HEK293 (cell line): Measurements from ENCODE around the gene CCL16.

Source experiments
- CTCF ChIA-PET: fragments of 350-600 bp; formaldehyde crosslinking; extraction: SDS; loops from one replicate; lab custom pipeline; 2021; ENCODE audit warnings: antibody characterized with exemption; lab: Yijun Ruan, JAX
- POLR2A ChIA-PET: fragments of 300-600 bp; formaldehyde crosslinking; extraction: SDS; loops from one replicate; lab custom pipeline; 2020; ENCODE audit warnings: antibody characterized with exemption, inconsistent platforms; lab: Yijun Ruan, JAX
- H3K27ac ChIP-seq: fragments of 200-500 bp; sonication (Bioruptor generic); 2 replicates; pipeline ENCODE4 v1.5.1; 2014; ENCODE audit warnings: low read depth, low read length, control low read depth, inconsistent platforms; ENCODE audit errors: extremely low read depth
- H3K36me3 ChIP-seq, 2 experiments: fragments of 200-500 bp in 1 of 2; sonication (Bioruptor generic) in 1 of 2; 1 replicate in 1 of 2; 2 replicates in 1 of 2; pipeline ENCODE4 v1.5.1; 2014 to 2017; ENCODE audit warnings: inconsistent platforms in 2 of 2, low read length in 2 of 2; ENCODE audit not compliant: control insufficient read depth in 2 of 2, insufficient read depth in 1 of 2
- H3K4me1 ChIP-seq: fragments of 200-500 bp; sonication (Bioruptor generic); 2 replicates; pipeline ENCODE4 v1.5.1; 2014; ENCODE audit warnings: mild to moderate bottlenecking, low read length, inconsistent platforms; ENCODE audit not compliant: control insufficient read depth, insufficient read depth
- H3K4me3 ChIP-seq: 2 replicates; pipeline ENCODE4 v1.5.1; 2011; ENCODE audit warnings: low read depth, mild to moderate bottlenecking, control low read depth, low read length, moderate library complexity
- H3K9me3 ChIP-seq: fragments of 200-500 bp; sonication (Bioruptor generic); 2 replicates; pipeline ENCODE4 v1.5.1; 2014; ENCODE audit warnings: low read depth, low read length, inconsistent platforms; ENCODE audit not compliant: control insufficient read depth, insufficient read depth
- AEBP2 ChIP-seq: fragments of 450-650 bp; formaldehyde crosslinking; IDR thresholded peaks from 2 replicates; pipeline ENCODE4 v1.5.1; 2016; ENCODE audit warnings: missing biosample characterization, missing genetic modification characterization, borderline replicate concordance
- ELK4 ChIP-seq: IDR thresholded peaks from 2 replicates; pipeline ENCODE4 v1.6.1; 2011; ENCODE audit warnings: mild to moderate bottlenecking, low read depth, low read length, borderline replicate concordance
- GLI4 ChIP-seq: fragments of 450-650 bp; formaldehyde crosslinking; IDR thresholded peaks from 2 replicates; pipeline ENCODE4 v1.5.1; 2016; ENCODE audit warnings: missing biosample characterization, missing genetic modification characterization
- KLF16 ChIP-seq: fragments of 450-650 bp; formaldehyde crosslinking; IDR thresholded peaks from 2 replicates; pipeline ENCODE4 v1.5.1; 2017; ENCODE audit warnings: missing biosample characterization, missing genetic modification characterization
- KLF7 ChIP-seq: fragments of 450-650 bp; formaldehyde crosslinking; IDR thresholded peaks from 2 replicates; pipeline ENCODE4 v1.5.1; 2016; ENCODE audit warnings: missing biosample characterization, missing genetic modification characterization, borderline replicate concordance
- MZF1 ChIP-seq: fragments of 450-650 bp; formaldehyde crosslinking; IDR thresholded peaks from 2 replicates; pipeline ENCODE4 v1.5.1; 2017; ENCODE audit warnings: missing biosample characterization, missing genetic modification characterization, borderline replicate concordance
- PRDM1 ChIP-seq: fragments of 450-650 bp; formaldehyde crosslinking; IDR thresholded peaks from 2 replicates; pipeline ENCODE4; 2016; ENCODE audit warnings: missing biosample characterization, missing genetic modification characterization
- PRDM2 ChIP-seq: fragments of 450-650 bp; formaldehyde crosslinking; IDR thresholded peaks from 2 replicates; pipeline ENCODE4 v1.5.1; 2016; ENCODE audit warnings: missing biosample characterization, missing genetic modification characterization, borderline replicate concordance
- SCRT1 ChIP-seq: fragments of 450-650 bp; formaldehyde crosslinking; IDR thresholded peaks from 2 replicates; pipeline ENCODE4 v1.5.1; 2016; ENCODE audit warnings: missing biosample characterization, missing genetic modification characterization, borderline replicate concordance
- SP7 ChIP-seq: fragments of 450-650 bp; formaldehyde crosslinking; IDR thresholded peaks from 2 replicates; pipeline ENCODE4 v1.5.1; 2016; ENCODE audit warnings: missing biosample characterization, missing genetic modification characterization
- ZBTB20 ChIP-seq: fragments of 450-650 bp; formaldehyde crosslinking; IDR thresholded peaks from 2 replicates; pipeline ENCODE4 v1.5.1; 2016; ENCODE audit warnings: missing biosample characterization, missing genetic modification characterization
- ZFP37 ChIP-seq: fragments of 450-650 bp; formaldehyde crosslinking; IDR thresholded peaks from 2 replicates; pipeline ENCODE4 v1.5.1; 2016; ENCODE audit warnings: missing biosample characterization, missing genetic modification characterization
- ZNF248 ChIP-seq: fragments of 450-650 bp; formaldehyde crosslinking; IDR thresholded peaks from 2 replicates; pipeline ENCODE4 v1.5.1; 2017; ENCODE audit warnings: missing biosample characterization, missing genetic modification characterization
- ZNF266 ChIP-seq: fragments of 450-650 bp; formaldehyde crosslinking; IDR thresholded peaks from 2 replicates; pipeline ENCODE4 v1.5.1; 2016; ENCODE audit warnings: missing biosample characterization, missing genetic modification characterization, low read depth
- ZNF302 ChIP-seq: fragments of 450-650 bp; formaldehyde crosslinking; IDR thresholded peaks from 2 replicates; pipeline ENCODE4 v1.5.1; 2016; ENCODE audit warnings: missing biosample characterization, missing genetic modification characterization, low read depth
- ZNF335 ChIP-seq: fragments of 450-650 bp; formaldehyde crosslinking; conservative IDR thresholded peaks from 2 replicates; pipeline ENCODE4 v1.5.1; 2016; ENCODE audit warnings: missing biosample characterization, missing genetic modification characterization
- ZNF488 ChIP-seq: fragments of 450-650 bp; formaldehyde crosslinking; IDR thresholded peaks from 2 replicates; pipeline ENCODE4 v1.5.1; 2016; ENCODE audit warnings: missing biosample characterization, missing genetic modification characterization
- ZNF501 ChIP-seq: fragments of 450-650 bp; formaldehyde crosslinking; IDR thresholded peaks from 2 replicates; pipeline ENCODE4 v1.5.1; 2016; ENCODE audit warnings: missing biosample characterization, missing genetic modification characterization
- ZNF747 ChIP-seq: fragments of 450-650 bp; formaldehyde crosslinking; IDR thresholded peaks from 2 replicates; pipeline ENCODE4 v1.5.1; 2016; ENCODE audit warnings: missing biosample characterization, missing genetic modification characterization
- ZXDB ChIP-seq: fragments of 450-650 bp; formaldehyde crosslinking; IDR thresholded peaks from 2 replicates; pipeline ENCODE4 v1.5.1; 2016; ENCODE audit warnings: missing biosample characterization, missing genetic modification characterization
- TF ChIP-seq, protein P1 (sequence below): fragments of 450-650 bp; IDR thresholded peaks from 2 replicates; pipeline ENCODE4 v1.5.1; 2018; ENCODE audit warnings: missing biosample characterization, mild to moderate bottlenecking, missing genetic modification characterization

CCL16 gene

DNA sequence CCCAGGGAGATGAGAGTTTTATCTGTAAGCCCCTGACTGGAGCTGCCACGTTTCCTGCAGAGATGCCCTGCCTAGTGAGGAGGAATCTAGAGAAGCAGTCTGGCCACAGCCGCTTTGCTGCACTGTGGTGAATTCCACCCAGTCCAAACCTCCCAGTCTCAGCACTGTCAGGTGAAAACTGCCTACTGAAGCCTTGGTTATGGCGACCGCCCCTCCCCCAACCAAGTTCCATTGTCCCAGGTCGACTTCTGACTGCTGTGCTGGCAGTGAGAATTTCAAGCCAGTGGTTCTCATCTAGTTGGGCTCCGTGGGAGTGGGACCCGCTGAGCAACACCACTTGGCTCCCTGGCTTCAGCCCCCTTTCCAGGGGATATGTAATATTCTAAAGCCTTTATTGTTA, 27.6 kb downstream of the CCL16 start:
- no peaks in the 10 kb centered on the region for H3K9me3 ChIP-seq
- POLR2A ChIA-PET: no interaction called here
- CTCF ChIA-PET: interaction anchor here (1.0 kb wide), 1 partner anchor 196 kb away, joined by 3 read pairs; no protein-coding TSS in a partner anchor
- TF ChIP-seq ZFP37 (tag by site-specific recombination) (no peak), ZNF501 (tag by site-specific recombination) (no peak), AEBP2 (tag by site-specific recombination) (no peak), KLF16 (no peak), ZBTB20 (tag by site-specific recombination) (no peak), SP7 (no peak), MZF1 (tag by site-specific recombination) (no peak), ELK4 (no peak), ZXDB (tag by site-specific recombination) (no peak), GLI4 (tag by site-specific recombination) (no peak), KLF7 (tag by site-specific recombination) (no peak), ZNF488 (tag by site-specific recombination) (no peak)
- TF ChIP-seq, all 188 proteins: peak for 0
- Histone ChIP-seq H3K27ac (no peak overlapping the region), H3K4me1 (no peaks in the 10 kb centered on the region), H3K36me3 (no peaks in the 10 kb centered on the region), H3K4me3 (no peak overlapping the region)

GRCh38 chr17:35949401-35949800, 31.9 kb downstream of the CCL16 start:
- Histone ChIP-seq H3K36me3 (no peaks in the 10 kb centered on the region), H3K27ac (no peak overlapping the region), H3K4me3 (no peak overlapping the region)
- ChIA-PET CTCF (interaction anchor here (0.6 to 5.4 kb wide), 6 partner anchors 11 to 200 kb away, joined by 3 to 29 read pairs (median 6); no protein-coding TSS in a partner anchor), POLR2A (no interaction called here)
- TF ChIP-seq SCRT1 (tag by site-specific recombination) (no peak), PRDM1 (tag by site-specific recombination) (no peak)
- TF ChIP-seq, all 188 proteins: peak for 0
- Histone ChIP-seq H3K9me3 (no peaks in the 10 kb centered on the region), H3K4me1 (no peaks in the 10 kb centered on the region)

GRCh38 chr17:35948092-35948491, 33.2 kb downstream of the CCL16 start:
- POLR2A ChIA-PET: no interaction called here
- Histone ChIP-seq H3K36me3 (no peaks in the 10 kb centered on the region), H3K4me3 (no peak overlapping the region), H3K9me3 (no peaks in the 10 kb centered on the region), H3K4me1 (peaks cover 6% of the 10 kb centered on the region; the same call in 1 of the 2 replicates), H3K27ac (no peak overlapping the region)
- CTCF ChIA-PET: interaction anchor here (0.6 to 5.4 kb wide), 20 partner anchors 10 to 660 kb away, joined by 3 to 29 read pairs (median 4); no protein-coding TSS in a partner anchor
- TF ChIP-seq ZNF248 (tag by site-specific recombination) (no peak), ZNF747 (no peak), ZNF302 (tag by site-specific recombination) (no peak), ZNF335 (no peak), ZNF501 (tag by site-specific recombination) (no peak), PRDM2 (no peak), ZNF266 (tag by site-specific recombination) (no peak)
- TF ChIP-seq, protein P1, sequence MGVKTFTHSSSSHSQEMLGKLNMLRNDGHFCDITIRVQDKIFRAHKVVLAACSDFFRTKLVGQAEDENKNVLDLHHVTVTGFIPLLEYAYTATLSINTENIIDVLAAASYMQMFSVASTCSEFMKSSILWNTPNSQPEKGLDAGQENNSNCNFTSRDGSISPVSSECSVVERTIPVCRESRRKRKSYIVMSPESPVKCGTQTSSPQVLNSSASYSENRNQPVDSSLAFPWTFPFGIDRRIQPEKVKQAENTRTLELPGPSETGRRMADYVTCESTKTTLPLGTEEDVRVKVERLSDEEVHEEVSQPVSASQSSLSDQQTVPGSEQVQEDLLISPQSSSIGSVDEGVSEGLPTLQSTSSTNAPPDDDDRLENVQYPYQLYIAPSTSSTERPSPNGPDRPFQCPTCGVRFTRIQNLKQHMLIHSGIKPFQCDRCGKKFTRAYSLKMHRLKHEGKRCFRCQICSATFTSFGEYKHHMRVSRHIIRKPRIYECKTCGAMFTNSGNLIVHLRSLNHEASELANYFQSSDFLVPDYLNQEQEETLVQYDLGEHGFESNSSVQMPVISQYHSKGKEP (tag by site-specific recombination): no peak
